HG03060 (cell line): ENCODE results near the gene GNAI3.

Experiments
- ATAC-seq: cut with Tn5 transposase; IDR thresholded peaks from one replicate; pipeline ENCODE4 v1.9.1; 2021; ENCODE audit warnings: low read depth, moderate number of reproducible peaks; ENCODE audit not compliant: unreplicated experiment

The GNAI3 gene

GRCh38 chr1:109589177-109589576 lies 40.8 kb downstream of the GNAI3 start:
- no peak for ATAC-seq

GRCh38 chr1:109589679-109590078 lies 41.3 kb downstream of the GNAI3 start:
- ATAC-seq, result no peak

GRCh38 chr1:109592916-109593315 lies 44.5 kb downstream of the GNAI3 start:
- no peak for ATAC-seq

- ATAC-seq, result no peak
These were observed 47.1 kb downstream of the GNAI3 start for GRCh38 chr1:109595531-109595930.

- no peak for ATAC-seq
These were observed 49.7 kb downstream of the GNAI3 start for GRCh38 chr1:109598156-109598555.

- ATAC-seq, result no peak
These were observed 50.2 kb downstream of the GNAI3 start for GRCh38 chr1:109598655-109599054.

GRCh38 chr1:109603229-109603628 lies 54.8 kb downstream of the GNAI3 start:
- ATAC-seq, result no peak

- no peak for ATAC-seq
These were observed 57.0 kb downstream of the GNAI3 start for GRCh38 chr1:109605381-109605780.

GRCh38 chr1:109609881-109610280 lies 61.5 kb downstream of the GNAI3 start:
- no peak for ATAC-seq

- ATAC-seq, result no peak
These were observed 62.3 kb downstream of the GNAI3 start for GRCh38 chr1:109610609-109611307.

- ATAC-seq, result no peak
These were observed 63.0 kb downstream of the GNAI3 start for GRCh38 chr1:109611308-109611990.

GRCh38 chr1:109613361-109614147 lies 65.1 kb downstream of the GNAI3 start:
- ATAC-seq, result no peak

GRCh38 chr1:109615879-109616278 lies 67.5 kb downstream of the GNAI3 start:
- ATAC-seq, result no peak

GRCh38 chr1:109616391-109616790 lies 68.0 kb downstream of the GNAI3 start:
- ATAC-seq, result no peak

- no peak for ATAC-seq
These were observed 68.9 kb downstream of the GNAI3 start for GRCh38 chr1:109617291-109617801.

- ATAC-seq, result no peak
These were observed 70.5 kb downstream of the GNAI3 start for GRCh38 chr1:109618661-109619575.

GRCh38 chr1:109619576-109620400 lies 71.4 kb downstream of the GNAI3 start, which contains the start of the genes AMPD2 and GNAT2:
AMPD2 (plus strand) TSS chr1:109619837; CDS start chr1:109621176, 1,339 bp downstream.
GNAT2 (minus strand) TSS chr1:109619616; CDS start chr1:109612870, 6,746 bp downstream.
- ATAC-seq, result no peak

- ATAC-seq, result no peak
These were observed 72.0 kb downstream of the GNAI3 start for GRCh38 chr1:109620401-109620791.

GRCh38 chr1:109620841-109621286 lies 72.4 kb downstream of the GNAI3 start:
- ATAC-seq, result peak; percentile 56
